CD4-positive, alpha-beta T cell treated with Interleukin-4 for 4 hours (primary cell): ENCODE measurements around the gene ARHGEF19.
"Not testable (repeated sequence)": the region's sequence is repeated elsewhere in the genome, so short reads cannot be mapped to it uniquely, and the experiment has no call there.

Source experiments
- DNase-seq: peaks from one replicate; pipeline ENCODE4 v3.0.0-alpha.2; 2020

The ARHGEF19 gene

DNA sequence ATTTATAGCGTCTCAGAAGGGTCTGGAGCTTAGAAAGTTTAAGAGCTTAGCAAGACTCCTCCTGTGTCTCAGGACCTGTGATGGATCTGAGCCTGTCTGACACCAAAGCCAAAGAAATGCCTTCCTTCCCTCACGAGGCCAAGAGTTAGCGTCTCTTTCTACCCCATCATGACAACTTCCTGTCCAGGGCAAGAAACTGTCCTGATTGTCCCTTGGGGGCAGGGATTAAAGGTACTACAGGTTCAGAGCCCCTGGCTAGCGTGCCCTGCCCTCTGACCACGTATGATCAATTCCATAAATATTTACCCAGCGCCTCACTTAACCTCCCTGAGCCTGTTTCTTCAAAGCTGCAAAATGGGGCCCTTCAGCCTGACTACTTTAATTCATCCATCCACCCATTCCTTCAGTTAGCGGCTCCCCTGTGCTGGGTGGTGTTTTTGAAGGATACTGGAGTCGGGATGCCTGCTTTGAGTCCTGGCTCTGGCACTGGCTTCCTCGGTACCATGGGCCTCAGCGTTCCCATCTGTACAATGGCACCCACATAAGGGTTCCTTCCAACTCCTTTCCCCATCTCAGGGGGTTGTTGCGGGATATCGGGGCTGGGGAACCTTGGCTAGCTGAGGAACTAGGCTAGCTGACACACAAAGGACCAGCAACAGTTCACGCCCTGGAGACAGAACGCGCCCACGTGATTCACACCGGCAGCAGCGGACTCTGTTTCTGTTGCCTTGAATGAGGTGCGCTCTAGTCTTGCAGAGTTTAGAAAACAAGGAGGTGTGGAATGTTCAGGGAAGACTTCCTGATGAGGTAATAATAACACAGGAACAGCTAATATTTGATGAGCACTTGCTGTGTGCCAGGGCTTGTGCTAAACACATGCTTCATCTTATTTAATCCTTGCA is 33.6 kb downstream of the ARHGEF19 start:
- DNase-seq: no peak

DNA sequence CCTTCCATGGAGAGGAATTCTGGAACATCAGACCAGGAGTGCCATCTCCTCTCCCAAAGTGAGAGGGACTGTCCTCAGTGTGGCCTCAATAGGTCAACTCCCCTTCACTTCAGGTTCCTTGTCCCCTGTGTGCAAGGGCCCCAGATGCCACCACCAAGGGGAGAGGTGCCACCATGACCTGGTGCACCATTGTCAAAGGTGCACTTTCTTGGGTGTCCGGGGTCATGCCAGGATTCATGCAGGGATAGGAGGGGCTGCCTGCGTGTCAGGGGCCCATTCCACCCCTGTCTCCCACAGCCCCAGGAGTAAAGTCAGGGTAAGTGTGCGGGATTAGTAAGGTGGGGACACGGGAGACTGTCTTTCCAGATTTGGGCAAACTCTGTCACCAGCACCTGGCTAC is 35.1 kb downstream of the ARHGEF19 start:
- no peak for DNase-seq

- DNase-seq: no peak
Measured at GRCh38 chr1:16176653-16177052, 35.8 kb downstream of the ARHGEF19 start.

DNA sequence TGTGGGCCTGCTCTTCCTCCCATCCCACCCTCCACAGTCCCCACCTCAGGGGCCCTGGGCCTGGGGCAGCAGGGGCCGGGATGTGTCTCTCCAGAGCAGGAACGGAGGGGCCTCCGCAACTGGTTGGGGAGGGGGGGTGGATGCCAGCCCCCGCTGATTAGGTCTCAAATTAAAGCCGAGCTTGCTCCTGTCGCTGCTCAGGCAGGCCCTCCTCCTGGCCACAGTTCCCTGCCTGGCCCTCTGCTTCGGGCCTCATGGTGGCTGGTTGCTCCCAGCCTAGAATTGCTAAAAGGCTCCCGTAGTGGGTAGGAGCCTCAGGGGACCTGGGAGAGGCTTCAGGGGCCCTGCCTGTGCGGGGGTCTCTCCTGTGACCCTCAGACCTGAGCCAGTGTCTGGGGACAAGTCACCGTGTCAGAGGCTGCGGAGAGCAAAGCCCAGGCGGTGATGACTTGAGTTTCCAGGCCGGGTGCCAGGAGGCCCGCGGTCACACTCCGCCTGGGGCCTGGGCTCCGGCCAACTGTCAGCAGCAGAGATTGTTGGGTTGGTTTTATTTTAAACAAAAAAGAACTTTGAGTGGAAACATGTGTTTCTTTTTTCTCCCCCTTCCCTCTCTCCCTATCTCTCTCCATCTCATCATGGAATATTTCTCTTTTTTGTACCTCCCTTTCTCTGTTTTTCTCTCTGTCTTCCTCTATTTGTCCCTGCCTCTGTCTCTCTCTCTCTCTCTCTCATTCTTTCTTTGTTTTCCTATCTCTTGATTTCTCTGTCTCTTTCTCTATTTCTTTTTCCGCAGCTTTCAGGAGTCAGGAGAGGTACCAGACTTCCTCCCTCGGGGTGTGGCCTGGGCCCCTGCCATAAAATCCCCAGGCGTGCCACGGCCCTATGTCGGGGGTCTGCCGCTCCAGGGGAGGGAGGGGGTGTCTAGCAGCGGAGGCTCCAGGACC is 36.6 kb downstream of the ARHGEF19 start:
- DNase-seq: no peak

GRCh38 chr1:16174886-16175598 is 37.4 kb downstream of the ARHGEF19 start:
- DNase-seq: no peak

DNA sequence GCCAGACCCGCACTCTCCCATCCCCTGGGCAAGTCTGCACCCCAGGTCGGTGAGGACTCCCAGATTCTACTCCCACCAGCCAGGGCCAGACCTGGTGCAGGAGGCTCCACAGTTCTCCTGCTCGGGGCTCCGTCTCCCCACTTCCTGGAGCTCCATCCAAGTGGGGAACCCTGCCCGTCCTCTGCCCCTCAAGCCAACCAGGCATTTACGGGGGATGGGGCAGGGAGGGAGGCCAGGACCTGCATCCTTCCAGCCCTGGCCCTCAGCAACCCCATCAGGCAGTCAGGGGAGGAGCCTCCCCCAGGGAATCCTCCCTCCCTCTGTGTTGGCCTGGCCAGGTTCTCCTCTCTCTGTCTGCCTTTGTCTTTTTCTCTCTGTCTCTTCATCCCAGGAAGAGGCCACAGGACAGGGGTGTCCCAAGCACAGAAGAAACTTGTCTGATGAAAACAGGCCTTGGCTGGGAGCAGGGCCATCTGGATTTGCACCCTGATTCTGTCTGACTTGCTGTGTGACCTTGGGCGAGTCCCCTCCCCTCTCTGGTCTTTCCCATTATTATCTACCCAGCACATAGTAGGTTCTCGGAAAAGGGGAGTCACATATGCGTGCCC is 38.1 kb downstream of the ARHGEF19 start:
- DNase-seq: no peak

GRCh38 chr1:16173447-16174260 is 38.8 kb downstream of the ARHGEF19 start:
- no peak for DNase-seq

GRCh38 chr1:16172964-16173446 is 39.4 kb downstream of the ARHGEF19 start:
- DNase-seq: no peak

DNA sequence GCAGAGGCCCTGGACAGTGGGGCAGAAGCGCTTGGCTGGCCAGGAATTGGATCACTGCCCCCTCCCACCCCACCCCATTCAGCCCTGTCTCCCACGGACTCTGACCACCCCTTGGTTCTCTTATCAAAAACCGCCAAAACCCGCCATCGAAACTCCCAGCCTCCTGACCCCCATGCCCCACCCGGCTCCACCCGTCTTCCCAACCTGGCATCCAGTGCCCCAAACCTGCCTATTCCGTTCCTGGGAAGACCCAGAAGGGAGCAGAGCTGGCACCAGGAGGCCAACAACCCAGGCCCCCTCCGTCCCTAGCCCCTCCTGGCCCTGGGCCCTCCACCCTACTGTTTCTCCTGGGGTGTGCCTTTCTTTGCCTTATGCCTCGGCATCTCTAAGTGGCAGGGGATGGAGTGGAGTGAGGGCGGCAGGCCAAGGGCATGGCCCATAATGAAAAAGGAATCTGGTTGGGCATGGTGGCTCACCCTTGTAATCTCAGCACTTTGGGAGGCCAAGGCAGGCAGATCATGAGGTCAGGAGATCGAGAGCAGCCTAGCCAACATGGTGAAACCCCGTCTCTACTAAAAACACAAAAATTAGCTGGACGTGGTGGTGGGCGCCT is 40.1 kb downstream of the ARHGEF19 start:
- DNase-seq: no peak

- no peak for DNase-seq
Measured at GRCh38 chr1:16171314-16172151, 40.9 kb downstream of the ARHGEF19 start.

DNA sequence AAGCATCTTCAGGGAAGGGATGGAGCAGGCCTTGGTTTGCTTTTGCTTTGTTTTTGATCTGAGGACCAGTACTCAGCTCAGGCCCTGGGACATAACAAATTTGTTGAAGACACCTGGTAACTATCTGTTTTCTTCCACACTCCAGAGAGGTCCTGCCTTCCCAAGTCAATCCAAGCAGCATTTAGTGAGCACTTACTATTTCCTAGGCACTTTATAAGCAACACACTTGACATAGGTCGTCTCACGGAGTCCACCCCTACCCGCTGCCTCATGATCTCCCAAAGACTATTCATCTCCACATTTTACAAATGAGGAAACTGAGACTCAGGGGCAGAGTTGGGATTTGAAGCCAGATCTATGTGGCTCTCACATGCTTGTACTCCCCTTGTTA is 42.2 kb downstream of the ARHGEF19 start:
- no peak for DNase-seq

GRCh38 chr1:16168622-16169360 is 43.7 kb downstream of the ARHGEF19 start:
- peak; percentile 16 for DNase-seq

GRCh38 chr1:16168144-16168495 is 44.3 kb downstream of the ARHGEF19 start:
- not testable (repeated sequence) for DNase-seq

DNA sequence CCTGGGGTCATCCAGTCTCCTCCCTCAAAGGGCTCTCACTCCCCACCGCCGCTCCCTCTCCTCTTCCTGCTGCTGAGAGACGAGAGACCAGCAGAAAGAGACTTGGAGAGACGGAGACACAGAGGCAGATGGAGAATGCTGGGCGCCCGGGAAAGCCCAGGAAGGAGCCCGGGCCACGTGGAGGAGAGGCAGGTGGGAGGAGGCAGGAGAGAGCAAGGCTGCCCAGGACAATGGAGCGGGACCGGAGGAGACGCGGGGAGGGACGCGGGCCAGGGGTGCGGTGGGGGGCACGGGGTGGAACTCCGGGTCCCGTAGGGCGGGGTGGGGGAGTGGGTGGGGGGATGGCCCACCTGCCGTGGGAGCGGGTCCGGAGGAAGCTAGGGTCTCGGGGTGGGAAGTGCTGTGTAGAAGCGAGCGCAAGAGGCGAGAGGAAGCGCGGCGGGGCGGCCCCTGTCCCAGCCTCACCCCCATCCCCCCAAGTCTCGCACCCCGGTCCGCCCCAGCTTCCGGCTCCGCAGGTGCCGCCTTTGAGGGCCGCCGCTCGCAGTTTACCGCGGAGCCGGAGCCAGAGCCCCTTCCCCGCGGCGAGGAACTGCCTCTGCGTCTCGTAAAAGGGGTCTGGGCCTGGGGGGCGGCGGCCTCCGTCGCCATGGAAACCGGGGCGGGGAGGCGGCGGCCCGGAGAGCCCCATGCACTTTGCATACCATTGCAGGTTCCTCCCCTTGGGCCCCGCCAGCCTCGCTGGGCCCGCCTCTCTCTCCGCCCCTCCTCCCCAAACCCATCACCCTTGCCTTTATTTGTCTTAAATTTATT is 44.9 kb downstream of the ARHGEF19 start:
- peak; percentile 66 for DNase-seq

GRCh38 chr1:16166117-16166516 is 46.3 kb downstream of the ARHGEF19 start:
- no peak for DNase-seq

- DNase-seq: no peak
Measured at GRCh38 chr1:16165548-16165947, 46.9 kb downstream of the ARHGEF19 start.

GRCh38 chr1:16165073-16165364 is 47.4 kb downstream of the ARHGEF19 start:
- no peak for DNase-seq

GRCh38 chr1:16164213-16165072 is 48.0 kb downstream of the ARHGEF19 start:
- no peak for DNase-seq
